Measurements from ENCODE around the gene WASF3.

The WASF3 gene

DNA sequence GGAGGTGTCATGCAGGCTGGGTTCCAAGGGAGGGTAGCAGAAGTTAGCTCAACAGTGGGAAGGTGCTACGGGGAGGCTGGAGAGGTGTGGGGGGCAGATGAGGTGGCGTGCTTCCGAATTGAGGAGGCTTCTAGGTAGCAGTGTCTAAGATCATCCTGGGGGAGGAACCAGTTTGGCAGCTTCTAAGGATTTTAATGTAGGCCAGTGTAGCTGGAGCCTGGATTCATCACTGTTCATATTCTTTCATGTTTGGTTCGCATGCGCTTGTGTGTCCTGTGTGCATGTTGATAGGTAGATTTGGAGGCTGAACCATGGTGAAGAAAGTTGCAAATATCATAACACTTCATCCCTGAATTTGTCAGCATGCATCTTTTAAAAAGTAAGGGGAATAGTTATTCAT is 116.4 kb downstream of the WASF3 start:
- TF ChIP-seq EZH2 (optimal IDR thresholded peaks at IDR 0.05; ENCODE audit: low read depth, low read length) (no peak), CTCF (IDR thresholded peaks at IDR 0.05; ENCODE audit: low read length) (no peak), EZH2phosphoT487 (IDR thresholded peaks at IDR 0.05; ENCODE audit: low read length) (no peak)
- Histone ChIP-seq H4K20me1 (ENCODE audit: insufficient read depth, low read length) (no peaks in the 10 kb centered on the region), H3F3A (ENCODE audit: insufficient read depth, low read length) (no peaks in the 10 kb centered on the region), H3K9me3 (replicated peaks; ENCODE audit: insufficient read depth, low read length) (no peaks in the 10 kb centered on the region), H3K79me2 (ENCODE audit: low read length) (no peaks in the 10 kb centered on the region), H3K9me2 (replicated peaks; ENCODE audit: insufficient read depth, low read length) (no peaks in the 10 kb centered on the region), H3K36me3 (replicated peaks; ENCODE audit: insufficient read depth, low read length) (no peaks in the 10 kb centered on the region), H3K4me3 (ENCODE audit: low read length) (no peak overlapping the region), H3K9ac (ENCODE audit: low read length) (no peak overlapping the region), H2AFZ (ENCODE audit: low read length) (no peak overlapping the region), H3K4me1 (ENCODE audit: low read length) (no peaks in the 10 kb centered on the region), H3K27me3 (replicated peaks; ENCODE audit: insufficient read depth, low read length) (no peaks in the 10 kb centered on the region), H3K27ac (ENCODE audit: low read length) (no peak overlapping the region), H3K4me2 (ENCODE audit: low read depth, low read length) (no peak overlapping the region)
- no peak for DNase-seq

DNA sequence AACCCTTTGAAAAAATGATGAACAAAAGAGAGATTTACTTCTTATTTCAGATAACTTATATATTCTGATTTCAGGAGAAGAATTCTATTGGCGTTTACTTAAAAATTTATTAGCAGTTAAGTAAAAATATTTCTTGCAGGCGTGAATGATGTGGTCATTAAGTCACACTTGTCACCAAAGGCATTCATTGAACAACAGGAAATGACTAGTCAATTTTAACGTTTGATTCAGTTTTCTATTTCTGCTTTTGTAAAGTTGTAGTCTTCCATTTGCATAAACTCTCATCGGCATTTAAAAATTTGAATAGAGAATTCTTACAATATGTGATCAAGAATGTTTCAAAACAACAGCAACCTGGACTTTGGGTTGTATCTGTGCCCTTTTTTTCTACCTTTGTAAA is 119.7 kb downstream of the WASF3 start:
- no peak for DNase-seq
- no peaks in the 10 kb centered on the region for H3K9me3 ChIP-seq (replicated peaks; ENCODE audit: insufficient read depth, low read length)

DNA sequence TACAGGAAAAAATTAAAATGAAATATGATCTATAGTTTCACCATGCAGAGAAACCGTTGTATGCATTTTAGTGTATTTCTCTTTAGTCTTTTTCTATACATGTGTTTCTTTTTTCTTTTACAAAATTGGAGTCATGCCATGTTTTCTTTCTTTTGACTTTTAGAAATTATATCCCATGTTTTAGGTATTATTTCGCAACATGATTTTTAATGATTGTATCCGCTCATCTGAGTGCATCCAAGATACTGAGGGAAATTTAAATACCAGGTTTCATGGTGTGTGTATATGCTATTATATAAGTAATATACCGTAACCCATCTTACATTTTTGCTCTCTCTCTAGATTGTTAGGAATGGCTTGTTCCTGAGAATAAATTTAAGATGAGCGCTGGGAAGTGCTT is 120.8 kb downstream of the WASF3 start:
- no peaks in the 10 kb centered on the region for H3K9me2 ChIP-seq (replicated peaks; ENCODE audit: insufficient read depth, low read length)
- no peak for TF ChIP-seq EZH2phosphoT487 (IDR thresholded peaks at IDR 0.05; ENCODE audit: low read length)
- H3K4me2 ChIP-seq (ENCODE audit: low read depth, low read length): no peak overlapping the region
- no peak overlapping the region for H3K9ac ChIP-seq (ENCODE audit: low read length)
- H3K4me3 ChIP-seq (ENCODE audit: low read length): no peak overlapping the region
- no peaks in the 10 kb centered on the region for H4K20me1 ChIP-seq (ENCODE audit: insufficient read depth, low read length)
- no peak for DNase-seq
- H3K36me3 ChIP-seq (replicated peaks; ENCODE audit: insufficient read depth, low read length): no peaks in the 10 kb centered on the region
- no peaks in the 10 kb centered on the region for H3F3A ChIP-seq (ENCODE audit: insufficient read depth, low read length)
- no peaks in the 10 kb centered on the region for H3K27me3 ChIP-seq (replicated peaks; ENCODE audit: insufficient read depth, low read length)
- no peaks in the 10 kb centered on the region for H3K79me2 ChIP-seq (ENCODE audit: low read length)
- no peak overlapping the region for H3K27ac ChIP-seq (ENCODE audit: low read length)
- no peak overlapping the region for H2AFZ ChIP-seq (ENCODE audit: low read length)
- no peaks in the 10 kb centered on the region for H3K9me3 ChIP-seq (replicated peaks; ENCODE audit: insufficient read depth, low read length)
- no peaks in the 10 kb centered on the region for H3K4me1 ChIP-seq (ENCODE audit: low read length)

More for the DNA sequence above, 119.7 kb downstream of the WASF3 start:
- no peak for TF ChIP-seq EZH2phosphoT487 (IDR thresholded peaks at IDR 0.05; ENCODE audit: low read length)
- TF ChIP-seq EZH2 (optimal IDR thresholded peaks at IDR 0.05; ENCODE audit: low read depth, low read length): no peak
- no peak for TF ChIP-seq CTCF (IDR thresholded peaks at IDR 0.05; ENCODE audit: low read length)
- Histone ChIP-seq H2AFZ (ENCODE audit: low read length) (no peak overlapping the region), H3K9ac (ENCODE audit: low read length) (no peak overlapping the region), H3K4me3 (ENCODE audit: low read length) (no peak overlapping the region), H3K36me3 (replicated peaks; ENCODE audit: insufficient read depth, low read length) (no peaks in the 10 kb centered on the region), H3K4me1 (ENCODE audit: low read length) (no peaks in the 10 kb centered on the region), H3K27me3 (replicated peaks; ENCODE audit: insufficient read depth, low read length) (no peaks in the 10 kb centered on the region), H3K27ac (ENCODE audit: low read length) (no peak overlapping the region), H4K20me1 (ENCODE audit: insufficient read depth, low read length) (no peaks in the 10 kb centered on the region), H3K9me2 (replicated peaks; ENCODE audit: insufficient read depth, low read length) (no peaks in the 10 kb centered on the region), H3K4me2 (ENCODE audit: low read depth, low read length) (no peak overlapping the region), H3F3A (ENCODE audit: insufficient read depth, low read length) (no peaks in the 10 kb centered on the region), H3K79me2 (ENCODE audit: low read length) (no peaks in the 10 kb centered on the region)

GRCh38 chr13:26678796-26679195 is 121.3 kb downstream of the WASF3 start:
- Histone ChIP-seq H4K20me1 (ENCODE audit: insufficient read depth, low read length) (no peaks in the 10 kb centered on the region), H3K4me3 (ENCODE audit: low read length) (no peak overlapping the region), H3K9me2 (replicated peaks; ENCODE audit: insufficient read depth, low read length) (no peaks in the 10 kb centered on the region), H3K9ac (ENCODE audit: low read length) (no peak overlapping the region), H3K27me3 (replicated peaks; ENCODE audit: insufficient read depth, low read length) (no peaks in the 10 kb centered on the region), H3K79me2 (ENCODE audit: low read length) (no peaks in the 10 kb centered on the region), H2AFZ (ENCODE audit: low read length) (no peak overlapping the region), H3K27ac (ENCODE audit: low read length) (no peak overlapping the region), H3K9me3 (replicated peaks; ENCODE audit: insufficient read depth, low read length) (no peaks in the 10 kb centered on the region), H3K4me2 (ENCODE audit: low read depth, low read length) (no peak overlapping the region), H3F3A (ENCODE audit: insufficient read depth, low read length) (no peaks in the 10 kb centered on the region), H3K36me3 (replicated peaks; ENCODE audit: insufficient read depth, low read length) (no peaks in the 10 kb centered on the region), H3K4me1 (ENCODE audit: low read length) (no peaks in the 10 kb centered on the region)
- TF ChIP-seq EZH2phosphoT487 (IDR thresholded peaks at IDR 0.05; ENCODE audit: low read length) (no peak), CTCF (IDR thresholded peaks at IDR 0.05; ENCODE audit: low read length) (no peak), EZH2 (optimal IDR thresholded peaks at IDR 0.05; ENCODE audit: low read depth, low read length) (no peak)
- no peak for DNase-seq
